ENCODE measurements around the gene CDKN2B-AS1. TPM values are rescaled to one million over a fixed set of nuclear protein-coding genes. Genes with fewer than 3 reads are reported as not detected.

Gene CDKN2B-AS1
- total and polyA plus RNA-seq, 2 donors (not counting 1 experiment from before 2014, with no cell fraction given) = 1.3 to 2.5 TPM

- H3K4me1 ChIP-seq (ENCODE audit: control insufficient read depth in 2 of 2, insufficient read depth in 2 of 2, low read length in 2 of 2) = no peaks in the 10 kb centered on the region
- CTCF ChIA-PET = interaction anchor here (0.5 to 1.4 kb wide), 6 partner anchors 15 to 306 kb away, joined by 3 to 5 read pairs (median 4); partner anchors contain the start of gene CDKN2B
- no peaks in the 10 kb centered on the region for H3K36me3 ChIP-seq (replicated peaks in 1 of 2; ENCODE audit: control extremely low read depth in 1 of 2, control insufficient read depth in 1 of 2, extremely low read depth in 1 of 2, insufficient read depth in 2 of 2, low read length in 1 of 2)
- ATAC-seq (ENCODE audit: low read depth) = no peak
- WGBS (ENCODE audit: insufficient coverage) = 100% methylated on average over 1 of the region's 5 CpGs
- H3K79me2 ChIP-seq (ENCODE audit: control insufficient read depth, insufficient read depth, low read length) = no peaks in the 10 kb centered on the region
- no peak overlapping the region for H3K27ac Mint-ChIP-seq
- peaks cover 3% of the 10 kb centered on the region for H3K4me1 Mint-ChIP-seq
- no peak for DNase-seq
- H3K4me2 ChIP-seq (replicated peaks; ENCODE audit: low read depth, low read length, poor library complexity, severe bottlenecking) = no peak overlapping the region
- H3K4me3 Mint-ChIP-seq = no peak overlapping the region
- peaks cover 2 to 8% (median 3%) of the 10 kb centered on the region in 3 donors for H3K9me3 ChIP-seq (ENCODE audit: control extremely low read depth in 1 of 3, control insufficient read depth in 2 of 3, insufficient read depth in 1 of 3, low read length in 2 of 3)
- H3K9ac ChIP-seq (ENCODE audit: low read length) = no peak overlapping the region
- H3K27ac ChIP-seq (ENCODE audit: low read length in 2 of 2) = no peak overlapping the region
- TF ChIP-seq CTCF (IDR thresholded peaks at IDR 0.05) (no peak), EZH2 (IDR thresholded peaks at IDR 0.05; ENCODE audit: borderline replicate concordance, insufficient read depth, low read depth, low read length, poor library complexity, severe bottlenecking) (no peak)
- intact Hi-C loops (cut with micrococcal nuclease) = no loop called here
- H3K27me3 Mint-ChIP-seq = peaks cover 10% of the 10 kb centered on the region
- POLR2A ChIA-PET = no interaction called here
- H3K9me3 Mint-ChIP-seq (ENCODE audit: insufficient read depth) = peaks cover 4% of the 10 kb centered on the region
- no peak overlapping the region for H3K4me3 ChIP-seq (ENCODE audit: control extremely low read depth in 1 of 5, extremely low read depth in 1 of 5, insufficient read depth in 1 of 5, low read depth in 2 of 5, low read length in 4 of 5)
- H2AFZ ChIP-seq (ENCODE audit: insufficient read depth, low read depth, low read length, poor library complexity, severe bottlenecking) = no peak overlapping the region
- no peaks in the 10 kb centered on the region for H4K20me1 ChIP-seq (ENCODE audit: control insufficient read depth, insufficient read depth, low read length, poor library complexity, severe bottlenecking)
- no peaks in the 10 kb centered on the region for H3K27me3 ChIP-seq (replicated peaks in 1 of 4; ENCODE audit: control extremely low read depth in 1 of 4, control insufficient read depth in 3 of 4, insufficient read depth in 4 of 4, low read length in 3 of 4)
Measured at GRCh38 chr9:22118810-22119521, 124.4 kb downstream of the CDKN2B-AS1 start.

- H3K4me1 ChIP-seq (ENCODE audit: control insufficient read depth in 2 of 2, insufficient read depth in 2 of 2, low read length in 2 of 2) = no peaks in the 10 kb centered on the region
- peaks cover 2 to 8% (median 3%) of the 10 kb centered on the region in 3 donors for H3K9me3 ChIP-seq (ENCODE audit: control extremely low read depth in 1 of 3, control insufficient read depth in 2 of 3, insufficient read depth in 1 of 3, low read length in 2 of 3)
- Mint-ChIP-seq H3K9me3 (ENCODE audit: insufficient read depth) (peaks cover 4% of the 10 kb centered on the region), H3K4me3 (no peak overlapping the region), H3K4me1 (peaks cover 3% of the 10 kb centered on the region), H3K27me3 (peaks cover 10% of the 10 kb centered on the region), H3K27ac (no peak overlapping the region)
- H3K4me2 ChIP-seq (replicated peaks; ENCODE audit: low read depth, low read length, poor library complexity, severe bottlenecking) = no peak overlapping the region
- WGBS (ENCODE audit: insufficient coverage) = 40% methylated on average over 1 of the region's 3 CpGs
- H3K79me2 ChIP-seq (ENCODE audit: control insufficient read depth, insufficient read depth, low read length) = no peaks in the 10 kb centered on the region
- ATAC-seq (ENCODE audit: low read depth) = no peak
- ChIA-PET CTCF (interaction anchor here (0.5 to 1.4 kb wide), 7 partner anchors 14 to 306 kb away, joined by 3 to 5 read pairs (median 3); partner anchors contain the start of gene CDKN2B), POLR2A (no interaction called here)
- H3K9ac ChIP-seq (ENCODE audit: low read length) = no peak overlapping the region
- no peaks in the 10 kb centered on the region for H3K27me3 ChIP-seq (replicated peaks in 1 of 4; ENCODE audit: control extremely low read depth in 1 of 4, control insufficient read depth in 3 of 4, insufficient read depth in 4 of 4, low read length in 3 of 4)
- no peak overlapping the region for H3K27ac ChIP-seq (ENCODE audit: low read length in 2 of 2)
- H3K36me3 ChIP-seq (replicated peaks in 1 of 2; ENCODE audit: control extremely low read depth in 1 of 2, control insufficient read depth in 1 of 2, extremely low read depth in 1 of 2, insufficient read depth in 2 of 2, low read length in 1 of 2) = no peaks in the 10 kb centered on the region
- intact Hi-C loops (cut with micrococcal nuclease) = no loop called here
- no peak for DNase-seq
- TF ChIP-seq CTCF (IDR thresholded peaks at IDR 0.05) (no peak), EZH2 (IDR thresholded peaks at IDR 0.05; ENCODE audit: borderline replicate concordance, insufficient read depth, low read depth, low read length, poor library complexity, severe bottlenecking) (no peak)
- H3K4me3 ChIP-seq (ENCODE audit: control extremely low read depth in 1 of 5, extremely low read depth in 1 of 5, insufficient read depth in 1 of 5, low read depth in 2 of 5, low read length in 4 of 5) = no peak overlapping the region
- no peaks in the 10 kb centered on the region for H4K20me1 ChIP-seq (ENCODE audit: control insufficient read depth, insufficient read depth, low read length, poor library complexity, severe bottlenecking)
- H2AFZ ChIP-seq (ENCODE audit: insufficient read depth, low read depth, low read length, poor library complexity, severe bottlenecking) = no peak overlapping the region
Measured at GRCh38 chr9:22119522-22120158, 125.0 kb downstream of the CDKN2B-AS1 start.
